Measurements from ENCODE around the gene SDK1. TPM values are rescaled to one million over a fixed set of nuclear protein-coding genes. Genes with fewer than 3 reads are reported as not detected.

Gene SDK1
- total RNA-seq, 1 donor from 2014 or later: 16.7 TPM

DNA sequence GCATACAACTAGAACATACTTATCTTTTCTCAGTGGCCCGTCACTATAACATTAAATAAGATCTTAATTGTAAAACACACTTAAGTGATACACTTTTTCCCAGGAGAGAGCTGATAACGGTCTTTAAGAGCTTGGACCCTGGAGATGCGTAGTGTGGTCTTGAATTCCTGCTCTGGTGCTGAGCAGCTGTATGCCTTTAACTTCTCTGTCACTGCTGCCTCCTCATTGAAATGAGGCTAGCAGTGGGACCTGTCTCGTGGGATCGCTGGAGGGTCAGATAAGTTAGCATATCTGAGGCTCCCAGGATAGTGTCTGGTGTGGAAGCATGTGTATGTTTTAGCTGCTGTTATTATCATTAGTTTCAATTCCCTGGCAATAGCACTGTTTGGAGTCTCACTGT, 194.9 kb downstream of the SDK1 start:
- no peaks in the 10 kb centered on the region for H3K9me3 ChIP-seq
- H3K36me3 ChIP-seq: no peaks in the 10 kb centered on the region
- no peak overlapping the region for H3K4me3 ChIP-seq
- no peaks in the 10 kb centered on the region for H3K27me3 ChIP-seq
- intact Hi-C loops (cut with DNase I): no loop called here
- TF ChIP-seq CTCF (IDR thresholded peaks at IDR 0.05): no peak
- no peak for TF ChIP-seq POLR2A (IDR thresholded peaks at IDR 0.05)
- no peak for TF ChIP-seq POLR2AphosphoS5 (IDR thresholded peaks at IDR 0.05; ENCODE audit: insufficient read depth in 1 of 2, low read depth in 1 of 2)
- H3K27ac ChIP-seq: no peak overlapping the region
- DNase-seq (ENCODE audit: extremely low spot score in 2 of 2): no peak
- peaks cover 7% of the 10 kb centered on the region for H3K4me1 ChIP-seq

DNA sequence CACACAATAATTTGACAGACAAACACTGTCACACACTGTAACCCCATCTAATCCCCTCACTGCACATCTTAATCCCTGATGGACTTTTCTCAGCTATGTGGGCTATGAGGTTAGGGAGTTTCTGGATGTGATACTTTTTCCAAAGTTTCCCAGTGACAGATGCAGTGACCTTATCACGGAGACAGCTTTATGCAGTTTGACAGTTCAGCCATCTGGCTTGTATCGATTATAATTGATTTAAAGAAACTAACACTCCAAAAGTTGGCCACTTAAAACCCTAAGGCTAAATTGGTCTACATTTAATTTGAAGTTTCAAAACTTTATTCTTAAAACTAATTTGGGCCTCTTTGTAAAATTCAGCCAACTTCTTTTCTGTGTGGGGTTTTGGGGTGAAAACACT, 196.7 kb downstream of the SDK1 start:
- H3K9me3 ChIP-seq: no peaks in the 10 kb centered on the region
- H3K4me3 ChIP-seq: no peak overlapping the region
- intact Hi-C loops (cut with DNase I): no loop called here
- H3K27me3 ChIP-seq: no peaks in the 10 kb centered on the region
- no peak overlapping the region for H3K27ac ChIP-seq
- no peak for DNase-seq (ENCODE audit: extremely low spot score in 2 of 2)
- no peaks in the 10 kb centered on the region for H3K36me3 ChIP-seq
- TF ChIP-seq POLR2AphosphoS5 (IDR thresholded peaks at IDR 0.05; ENCODE audit: insufficient read depth in 1 of 2, low read depth in 1 of 2) (no peak), POLR2A (IDR thresholded peaks at IDR 0.05) (no peak), CTCF (IDR thresholded peaks at IDR 0.05) (no peak)
- H3K4me1 ChIP-seq: peaks cover 7% of the 10 kb centered on the region

GRCh38 chr7:3501671-3502070, 200.6 kb downstream of the SDK1 start:
- Histone ChIP-seq H3K36me3 (no peaks in the 10 kb centered on the region), H3K4me3 (no peak overlapping the region), H3K27ac (no peak overlapping the region), H3K4me1 (no peaks in the 10 kb centered on the region), H3K9me3 (no peaks in the 10 kb centered on the region), H3K27me3 (no peaks in the 10 kb centered on the region)
- TF ChIP-seq POLR2A (IDR thresholded peaks at IDR 0.05) (no peak), CTCF (IDR thresholded peaks at IDR 0.05) (no peak), POLR2AphosphoS5 (IDR thresholded peaks at IDR 0.05; ENCODE audit: insufficient read depth in 1 of 2, low read depth in 1 of 2) (no peak)
- DNase-seq (ENCODE audit: extremely low spot score in 2 of 2): no peak
- intact Hi-C loops (cut with DNase I): no loop called here

GRCh38 chr7:3504384-3504783, 203.3 kb downstream of the SDK1 start:
- Histone ChIP-seq H3K4me1 (no peaks in the 10 kb centered on the region), H3K27me3 (no peaks in the 10 kb centered on the region), H3K36me3 (no peaks in the 10 kb centered on the region), H3K27ac (no peak overlapping the region), H3K4me3 (no peak overlapping the region), H3K9me3 (no peaks in the 10 kb centered on the region)
- no peak for DNase-seq (ENCODE audit: extremely low spot score in 2 of 2)
- TF ChIP-seq POLR2AphosphoS5 (IDR thresholded peaks at IDR 0.05; ENCODE audit: insufficient read depth in 1 of 2, low read depth in 1 of 2) (no peak), POLR2A (IDR thresholded peaks at IDR 0.05) (no peak), CTCF (IDR thresholded peaks at IDR 0.05) (no peak)
- intact Hi-C loops (cut with DNase I): no loop called here

- Histone ChIP-seq H3K4me3 (no peak overlapping the region), H3K36me3 (no peaks in the 10 kb centered on the region), H3K27me3 (no peaks in the 10 kb centered on the region), H3K27ac (no peak overlapping the region), H3K9me3 (no peaks in the 10 kb centered on the region), H3K4me1 (no peaks in the 10 kb centered on the region)
- intact Hi-C loops (cut with DNase I): no loop called here
- TF ChIP-seq POLR2A (IDR thresholded peaks at IDR 0.05): no peak
- no peak for TF ChIP-seq CTCF (IDR thresholded peaks at IDR 0.05)
- no peak for TF ChIP-seq POLR2AphosphoS5 (IDR thresholded peaks at IDR 0.05; ENCODE audit: insufficient read depth in 1 of 2, low read depth in 1 of 2)
- no peak for DNase-seq (ENCODE audit: extremely low spot score in 2 of 2)
Measured at GRCh38 chr7:3510101-3511020, 209.3 kb downstream of the SDK1 start.

Measured in vagina (tissue), 2 donors.